ENCODE results near the gene NPTN.

Gene NPTN

GRCh38 chr15:73530649-73531048 lies 102.5 kb downstream of the NPTN start:
- Histone ChIP-seq H3K27ac (ENCODE audit: low read depth, low read length) (no peak overlapping the region), H3K4me3 (ENCODE audit: low read depth in 1 of 2, low read length in 2 of 2) (no peak overlapping the region), H3K4me1 (ENCODE audit: control insufficient read depth in 1 of 2, insufficient read depth in 2 of 2, low read length in 2 of 2) (no peaks in the 10 kb centered on the region), H3K9me3 (ENCODE audit: control insufficient read depth in 1 of 2, low read length in 2 of 2) (no peaks in the 10 kb centered on the region), H3K9ac (ENCODE audit: low read depth in 1 of 2, low read length in 2 of 2) (no peak overlapping the region), H3K36me3 (ENCODE audit: control insufficient read depth in 1 of 2, insufficient read depth in 2 of 2, low read length in 2 of 2) (no peaks in the 10 kb centered on the region), H3K27me3 (ENCODE audit: control insufficient read depth in 1 of 2, insufficient read depth in 2 of 2, low read length in 2 of 2) (no peaks in the 10 kb centered on the region)

GRCh38 chr15:73527598-73527997 lies 105.6 kb downstream of the NPTN start:
- H3K9ac ChIP-seq (ENCODE audit: low read depth in 1 of 2, low read length in 2 of 2) = no peak overlapping the region
- no peaks in the 10 kb centered on the region for H3K27me3 ChIP-seq (ENCODE audit: control insufficient read depth in 1 of 2, insufficient read depth in 2 of 2, low read length in 2 of 2)
- no peak overlapping the region for H3K4me3 ChIP-seq (ENCODE audit: low read depth in 1 of 2, low read length in 2 of 2)
- H3K27ac ChIP-seq (ENCODE audit: low read depth, low read length) = no peak overlapping the region
- H3K4me1 ChIP-seq (ENCODE audit: control insufficient read depth in 1 of 2, insufficient read depth in 2 of 2, low read length in 2 of 2) = no peaks in the 10 kb centered on the region
- no peaks in the 10 kb centered on the region for H3K36me3 ChIP-seq (ENCODE audit: control insufficient read depth in 1 of 2, insufficient read depth in 2 of 2, low read length in 2 of 2)
- H3K9me3 ChIP-seq (ENCODE audit: control insufficient read depth in 1 of 2, low read length in 2 of 2) = no peaks in the 10 kb centered on the region

- H3K9me3 ChIP-seq (ENCODE audit: control insufficient read depth in 1 of 2, low read length in 2 of 2) = no peaks in the 10 kb centered on the region
- no peaks in the 10 kb centered on the region for H3K27me3 ChIP-seq (ENCODE audit: control insufficient read depth in 1 of 2, insufficient read depth in 2 of 2, low read length in 2 of 2)
- no peak overlapping the region for H3K27ac ChIP-seq (ENCODE audit: low read depth, low read length)
- H3K4me1 ChIP-seq (ENCODE audit: control insufficient read depth in 1 of 2, insufficient read depth in 2 of 2, low read length in 2 of 2) = no peaks in the 10 kb centered on the region
- H3K36me3 ChIP-seq (ENCODE audit: control insufficient read depth in 1 of 2, insufficient read depth in 2 of 2, low read length in 2 of 2) = no peaks in the 10 kb centered on the region
- H3K4me3 ChIP-seq (ENCODE audit: low read depth in 1 of 2, low read length in 2 of 2) = no peak overlapping the region
- H3K9ac ChIP-seq (ENCODE audit: low read depth in 1 of 2, low read length in 2 of 2) = no peak overlapping the region
Observed at GRCh38 chr15:73524919-73525318, 108.3 kb downstream of the NPTN start.

GRCh38 chr15:73522011-73522410 lies 111.2 kb downstream of the NPTN start:
- no peak overlapping the region for H3K4me3 ChIP-seq (ENCODE audit: low read depth in 1 of 2, low read length in 2 of 2)
- no peak overlapping the region for H3K27ac ChIP-seq (ENCODE audit: low read depth, low read length)
- H3K27me3 ChIP-seq (ENCODE audit: control insufficient read depth in 1 of 2, insufficient read depth in 2 of 2, low read length in 2 of 2) = no peaks in the 10 kb centered on the region
- no peak overlapping the region for H3K9ac ChIP-seq (ENCODE audit: low read depth in 1 of 2, low read length in 2 of 2)
- no peaks in the 10 kb centered on the region for H3K9me3 ChIP-seq (ENCODE audit: control insufficient read depth in 1 of 2, low read length in 2 of 2)
- no peaks in the 10 kb centered on the region for H3K36me3 ChIP-seq (ENCODE audit: control insufficient read depth in 1 of 2, insufficient read depth in 2 of 2, low read length in 2 of 2)
- H3K4me1 ChIP-seq (ENCODE audit: control insufficient read depth in 1 of 2, insufficient read depth in 2 of 2, low read length in 2 of 2) = no peaks in the 10 kb centered on the region

GRCh38 chr15:73518876-73519733 lies 114.1 kb downstream of the NPTN start:
- Histone ChIP-seq H3K9me3 (ENCODE audit: control insufficient read depth in 1 of 2, low read length in 2 of 2) (no peaks in the 10 kb centered on the region), H3K27me3 (ENCODE audit: control insufficient read depth in 1 of 2, insufficient read depth in 2 of 2, low read length in 2 of 2) (no peaks in the 10 kb centered on the region), H3K9ac (ENCODE audit: low read depth in 1 of 2, low read length in 2 of 2) (no peak overlapping the region), H3K4me1 (ENCODE audit: control insufficient read depth in 1 of 2, insufficient read depth in 2 of 2, low read length in 2 of 2) (no peaks in the 10 kb centered on the region), H3K36me3 (ENCODE audit: control insufficient read depth in 1 of 2, insufficient read depth in 2 of 2, low read length in 2 of 2) (no peaks in the 10 kb centered on the region), H3K4me3 (ENCODE audit: low read depth in 1 of 2, low read length in 2 of 2) (no peak overlapping the region), H3K27ac (ENCODE audit: low read depth, low read length) (no peak overlapping the region)

GRCh38 chr15:73518180-73518862 lies 114.9 kb downstream of the NPTN start:
- Histone ChIP-seq H3K9ac (ENCODE audit: low read depth in 1 of 2, low read length in 2 of 2) (no peak overlapping the region), H3K4me1 (ENCODE audit: control insufficient read depth in 1 of 2, insufficient read depth in 2 of 2, low read length in 2 of 2) (no peaks in the 10 kb centered on the region), H3K27ac (ENCODE audit: low read depth, low read length) (no peak overlapping the region), H3K9me3 (ENCODE audit: control insufficient read depth in 1 of 2, low read length in 2 of 2) (no peaks in the 10 kb centered on the region), H3K27me3 (ENCODE audit: control insufficient read depth in 1 of 2, insufficient read depth in 2 of 2, low read length in 2 of 2) (no peaks in the 10 kb centered on the region), H3K36me3 (ENCODE audit: control insufficient read depth in 1 of 2, insufficient read depth in 2 of 2, low read length in 2 of 2) (no peaks in the 10 kb centered on the region), H3K4me3 (ENCODE audit: low read depth in 1 of 2, low read length in 2 of 2) (no peak overlapping the region)

- no peaks in the 10 kb centered on the region for H3K4me1 ChIP-seq (ENCODE audit: control insufficient read depth in 1 of 2, insufficient read depth in 2 of 2, low read length in 2 of 2)
- no peaks in the 10 kb centered on the region for H3K9me3 ChIP-seq (ENCODE audit: control insufficient read depth in 1 of 2, low read length in 2 of 2)
- H3K36me3 ChIP-seq (ENCODE audit: control insufficient read depth in 1 of 2, insufficient read depth in 2 of 2, low read length in 2 of 2) = no peaks in the 10 kb centered on the region
- no peak overlapping the region for H3K9ac ChIP-seq (ENCODE audit: low read depth in 1 of 2, low read length in 2 of 2)
- no peaks in the 10 kb centered on the region for H3K27me3 ChIP-seq (ENCODE audit: control insufficient read depth in 1 of 2, insufficient read depth in 2 of 2, low read length in 2 of 2)
- no peak overlapping the region for H3K4me3 ChIP-seq (ENCODE audit: low read depth in 1 of 2, low read length in 2 of 2)
- no peak overlapping the region for H3K27ac ChIP-seq (ENCODE audit: low read depth, low read length)
Observed at GRCh38 chr15:73517566-73517965, 115.6 kb downstream of the NPTN start.

GRCh38 chr15:73515527-73515926 lies 117.7 kb downstream of the NPTN start:
- H3K27ac ChIP-seq (ENCODE audit: low read depth, low read length) = no peak overlapping the region
- H3K27me3 ChIP-seq (ENCODE audit: control insufficient read depth in 1 of 2, insufficient read depth in 2 of 2, low read length in 2 of 2) = no peaks in the 10 kb centered on the region
- H3K36me3 ChIP-seq (ENCODE audit: control insufficient read depth in 1 of 2, insufficient read depth in 2 of 2, low read length in 2 of 2) = no peaks in the 10 kb centered on the region
- no peak overlapping the region for H3K4me3 ChIP-seq (ENCODE audit: low read depth in 1 of 2, low read length in 2 of 2)
- H3K9me3 ChIP-seq (ENCODE audit: control insufficient read depth in 1 of 2, low read length in 2 of 2) = no peaks in the 10 kb centered on the region
- H3K9ac ChIP-seq (ENCODE audit: low read depth in 1 of 2, low read length in 2 of 2) = no peak overlapping the region
- H3K4me1 ChIP-seq (ENCODE audit: control insufficient read depth in 1 of 2, insufficient read depth in 2 of 2, low read length in 2 of 2) = no peaks in the 10 kb centered on the region
